ENCODE data around the gene SLC1A5. TPM values are rescaled to one million over a fixed set of nuclear protein-coding genes. Genes with fewer than 3 reads are reported as not detected.
A peak's percentile ranks its signal among the peaks of the same experiment; 100 is the strongest.

SLC1A5 gene
- total RNA-seq, 1 donor from 2014 or later: 35.4 TPM

- Mint-ChIP-seq H3K9me3 (ENCODE audit: unreplicated experiment) (peaks cover 12% of the 10 kb centered on the region), H3K4me3 (ENCODE audit: unreplicated experiment) (no peak overlapping the region), H3K4me1 (ENCODE audit: low read depth, unreplicated experiment) (peaks cover 34% of the 10 kb centered on the region), H3K27ac (ENCODE audit: unreplicated experiment) (peak overlapping the region; percentile 55), H3K36me3 (ENCODE audit: unreplicated experiment) (no peaks in the 10 kb centered on the region), H3K27me3 (ENCODE audit: unreplicated experiment) (peaks cover 23% of the 10 kb centered on the region)
- DNase-seq: no peak
- TF ChIP-seq CTCF (IDR thresholded peaks at IDR 0.05; ENCODE audit: partially characterized antibody, unreplicated experiment): no peak
These were observed 57.3 kb downstream of the SLC1A5 start for GRCh38 chr19:46731007-46731501.

GRCh38 chr19:46730595-46730994 is 57.8 kb downstream of the SLC1A5 start:
- no peak for DNase-seq
- H3K4me3 Mint-ChIP-seq (ENCODE audit: unreplicated experiment): no peak overlapping the region
- H3K27me3 Mint-ChIP-seq (ENCODE audit: unreplicated experiment): peaks cover 27% of the 10 kb centered on the region
- H3K4me1 Mint-ChIP-seq (ENCODE audit: low read depth, unreplicated experiment): peaks cover 38% of the 10 kb centered on the region
- H3K36me3 Mint-ChIP-seq (ENCODE audit: unreplicated experiment): no peaks in the 10 kb centered on the region
- no peak overlapping the region for H3K27ac Mint-ChIP-seq (ENCODE audit: unreplicated experiment)
- TF ChIP-seq CTCF (IDR thresholded peaks at IDR 0.05; ENCODE audit: partially characterized antibody, unreplicated experiment): no peak
- peaks cover 12% of the 10 kb centered on the region for H3K9me3 Mint-ChIP-seq (ENCODE audit: unreplicated experiment)

- H3K4me1 Mint-ChIP-seq (ENCODE audit: low read depth, unreplicated experiment): peaks cover 40% of the 10 kb centered on the region
These were observed 58.2 kb downstream of the SLC1A5 start for GRCh38 chr19:46730187-46730586.

GRCh38 chr19:46729696-46730095 is 58.7 kb downstream of the SLC1A5 start:
- H3K4me1 Mint-ChIP-seq (ENCODE audit: low read depth, unreplicated experiment): peaks cover 41% of the 10 kb centered on the region
- peaks cover 27% of the 10 kb centered on the region for H3K27me3 Mint-ChIP-seq (ENCODE audit: unreplicated experiment)
- no peak for TF ChIP-seq CTCF (IDR thresholded peaks at IDR 0.05; ENCODE audit: partially characterized antibody, unreplicated experiment)
- no peak overlapping the region for H3K27ac Mint-ChIP-seq (ENCODE audit: unreplicated experiment)
- H3K9me3 Mint-ChIP-seq (ENCODE audit: unreplicated experiment): peaks cover 12% of the 10 kb centered on the region
- H3K36me3 Mint-ChIP-seq (ENCODE audit: unreplicated experiment): no peaks in the 10 kb centered on the region
- DNase-seq: no peak
- no peak overlapping the region for H3K4me3 Mint-ChIP-seq (ENCODE audit: unreplicated experiment)

More at GRCh38 chr19:46730187-46730586, 58.2 kb downstream of the SLC1A5 start:
- Mint-ChIP-seq H3K27me3 (ENCODE audit: unreplicated experiment) (peaks cover 27% of the 10 kb centered on the region), H3K27ac (ENCODE audit: unreplicated experiment) (no peak overlapping the region), H3K36me3 (ENCODE audit: unreplicated experiment) (no peaks in the 10 kb centered on the region), H3K4me3 (ENCODE audit: unreplicated experiment) (no peak overlapping the region), H3K9me3 (ENCODE audit: unreplicated experiment) (peaks cover 12% of the 10 kb centered on the region)
- no peak for DNase-seq
- no peak for TF ChIP-seq CTCF (IDR thresholded peaks at IDR 0.05; ENCODE audit: partially characterized antibody, unreplicated experiment)

- Mint-ChIP-seq H3K36me3 (ENCODE audit: unreplicated experiment) (no peaks in the 10 kb centered on the region), H3K9me3 (ENCODE audit: unreplicated experiment) (peaks cover 17% of the 10 kb centered on the region), H3K27me3 (ENCODE audit: unreplicated experiment) (peaks cover 27% of the 10 kb centered on the region), H3K4me1 (ENCODE audit: low read depth, unreplicated experiment) (peaks cover 46% of the 10 kb centered on the region), H3K27ac (ENCODE audit: unreplicated experiment) (peak overlapping the region; percentile 83), H3K4me3 (ENCODE audit: unreplicated experiment) (peak overlapping the region; percentile 9)
- peak; percentile 93 for DNase-seq
- peak; percentile 93 for TF ChIP-seq CTCF (IDR thresholded peaks at IDR 0.05; ENCODE audit: partially characterized antibody, unreplicated experiment)
These were observed 59.6 kb downstream of the SLC1A5 start for GRCh38 chr19:46728693-46729339.

Data from glutamatergic neuron (in vitro differentiated cells).